ENCODE data around the gene ZNF524.

DNA sequence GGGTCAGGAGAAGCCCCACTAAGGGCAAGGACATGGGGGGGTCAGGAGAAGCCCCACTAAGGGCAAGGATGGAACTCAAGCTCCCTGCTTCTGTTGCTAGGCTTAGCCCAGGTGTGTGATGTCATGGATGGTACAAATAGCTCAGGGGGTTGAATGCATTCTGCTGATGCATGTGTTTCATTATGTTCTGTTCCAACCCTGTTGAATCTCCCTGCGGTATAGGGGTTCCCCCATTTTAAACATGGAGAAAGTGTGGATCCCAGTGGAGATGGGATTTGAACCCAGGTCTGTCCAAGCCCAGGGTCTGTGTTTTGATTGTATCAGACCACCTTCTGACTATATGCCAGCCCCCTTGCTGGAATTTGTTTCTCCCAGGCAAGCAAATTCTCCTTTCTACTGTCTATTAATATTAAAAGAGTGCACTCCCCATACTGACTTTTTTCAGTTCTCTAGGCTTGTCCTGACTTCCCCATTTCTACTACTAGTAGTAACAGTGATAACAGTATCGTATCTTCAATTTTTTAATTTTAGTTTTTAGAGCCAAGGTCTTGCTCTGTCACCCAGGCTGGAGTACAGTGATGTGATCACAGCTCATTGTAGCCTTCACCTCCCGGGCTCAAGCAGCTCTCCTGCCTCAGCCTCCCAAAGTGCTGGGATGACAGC is 12.0 kb downstream of the ZNF524 start:
- TF ChIP-seq, protein P1, sequence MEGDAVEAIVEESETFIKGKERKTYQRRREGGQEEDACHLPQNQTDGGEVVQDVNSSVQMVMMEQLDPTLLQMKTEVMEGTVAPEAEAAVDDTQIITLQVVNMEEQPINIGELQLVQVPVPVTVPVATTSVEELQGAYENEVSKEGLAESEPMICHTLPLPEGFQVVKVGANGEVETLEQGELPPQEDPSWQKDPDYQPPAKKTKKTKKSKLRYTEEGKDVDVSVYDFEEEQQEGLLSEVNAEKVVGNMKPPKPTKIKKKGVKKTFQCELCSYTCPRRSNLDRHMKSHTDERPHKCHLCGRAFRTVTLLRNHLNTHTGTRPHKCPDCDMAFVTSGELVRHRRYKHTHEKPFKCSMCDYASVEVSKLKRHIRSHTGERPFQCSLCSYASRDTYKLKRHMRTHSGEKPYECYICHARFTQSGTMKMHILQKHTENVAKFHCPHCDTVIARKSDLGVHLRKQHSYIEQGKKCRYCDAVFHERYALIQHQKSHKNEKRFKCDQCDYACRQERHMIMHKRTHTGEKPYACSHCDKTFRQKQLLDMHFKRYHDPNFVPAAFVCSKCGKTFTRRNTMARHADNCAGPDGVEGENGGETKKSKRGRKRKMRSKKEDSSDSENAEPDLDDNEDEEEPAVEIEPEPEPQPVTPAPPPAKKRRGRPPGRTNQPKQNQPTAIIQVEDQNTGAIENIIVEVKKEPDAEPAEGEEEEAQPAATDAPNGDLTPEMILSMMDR (IDR thresholded peaks at IDR 0.05), result no peak
- no peak for TF ChIP-seq POLR2A (IDR thresholded peaks at IDR 0.05)

Data from body of pancreas (tissue), 4 donors.